GM18951 (cell line): ENCODE results near the gene CD83.

Experiments
- POLR2A ChIP-seq: IDR thresholded peaks from 4 replicates; pipeline ENCODE4 v1.6.1; 2011; ENCODE audit warnings: mild to moderate bottlenecking; ENCODE audit not compliant: insufficient read length, insufficient read depth; ENCODE audit errors: extremely low read depth
- in situ Hi-C: fragments of 300-500 bp; cut with MboI; formaldehyde crosslinking; loops from one replicate; pipeline ENCODE4 v1.12.0; 2022; ENCODE audit warnings: low sequenced_read_pairs, mixed read lengths, inconsistent platforms; ENCODE audit not compliant: unreplicated experiment

Gene CD83

DNA sequence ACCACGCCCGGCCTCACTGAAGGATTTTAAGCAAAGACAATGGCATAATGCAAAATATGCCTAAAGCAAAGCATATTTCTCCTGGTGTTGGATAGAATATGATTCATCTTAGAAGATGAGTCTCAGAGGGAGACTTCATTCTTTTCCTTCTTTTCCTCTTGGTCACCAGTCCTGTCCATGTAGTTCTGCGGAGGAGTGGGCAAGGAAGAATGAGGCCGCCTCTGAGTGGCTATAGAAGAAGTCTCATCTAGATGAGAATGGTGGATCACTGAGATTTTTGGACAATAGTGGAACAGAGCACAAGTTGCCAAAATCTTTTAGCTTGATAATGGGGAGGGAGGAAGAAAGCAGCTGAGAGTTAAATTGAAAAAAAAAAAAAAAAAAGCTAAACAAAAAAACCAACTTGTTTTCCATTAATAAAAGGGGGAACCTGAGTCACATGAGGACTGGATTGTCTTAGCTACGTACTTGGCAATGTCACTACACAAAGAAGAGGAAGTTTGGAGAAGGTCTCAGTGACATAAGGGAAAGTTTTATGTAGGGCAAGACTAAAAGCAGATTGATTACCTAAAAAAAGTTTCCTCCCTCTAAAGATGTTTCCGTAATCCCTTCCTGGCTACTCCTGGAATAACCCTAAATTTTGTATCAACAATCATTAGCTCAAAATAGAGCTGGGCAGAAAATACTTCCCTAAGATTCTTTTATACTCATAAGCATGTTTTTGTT is 6.0 kb downstream of the CD83 start:
- in situ Hi-C loops, result no loop called here
- TF ChIP-seq POLR2A, result no peak

DNA sequence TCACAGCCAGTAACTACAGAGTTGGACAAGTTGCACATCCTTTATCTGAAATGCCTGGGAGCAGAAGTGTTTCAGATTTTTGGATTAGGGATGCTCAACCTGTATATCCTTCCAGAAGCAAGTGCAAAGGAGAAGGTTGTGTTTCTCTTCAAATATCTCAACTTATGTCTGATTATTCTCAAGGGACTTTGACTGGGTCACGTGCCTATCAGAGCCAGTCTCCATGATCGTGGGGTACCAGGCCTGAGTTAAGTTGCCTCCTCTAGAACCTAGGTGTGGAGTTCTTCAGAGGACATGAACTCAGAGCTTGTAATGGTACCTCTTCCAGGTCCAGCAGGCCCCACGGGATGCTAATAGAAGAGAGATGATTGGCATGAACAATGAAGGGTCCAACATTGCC is 7.8 kb downstream of the CD83 start:
- in situ Hi-C loops, result no loop called here
- no peak for TF ChIP-seq POLR2A

GRCh38 chr6:14126191-14126590 is 8.6 kb downstream of the CD83 start:
- in situ Hi-C loops, result no loop called here
- no peak for TF ChIP-seq POLR2A

- no peak for TF ChIP-seq POLR2A
- in situ Hi-C loops, result no loop called here
These were observed 10.0 kb downstream of the CD83 start for GRCh38 chr6:14127611-14128010.

- TF ChIP-seq POLR2A, result no peak
- in situ Hi-C loops, result no loop called here
These were observed 10.4 kb downstream of the CD83 start for GRCh38 chr6:14128012-14128411.

- in situ Hi-C loops, result no loop called here
- no peak for TF ChIP-seq POLR2A
These were observed 11.2 kb downstream of the CD83 start for GRCh38 chr6:14128746-14129145.

GRCh38 chr6:14129575-14129974 is 12.0 kb downstream of the CD83 start:
- in situ Hi-C loops, result no loop called here
- TF ChIP-seq POLR2A, result no peak

DNA sequence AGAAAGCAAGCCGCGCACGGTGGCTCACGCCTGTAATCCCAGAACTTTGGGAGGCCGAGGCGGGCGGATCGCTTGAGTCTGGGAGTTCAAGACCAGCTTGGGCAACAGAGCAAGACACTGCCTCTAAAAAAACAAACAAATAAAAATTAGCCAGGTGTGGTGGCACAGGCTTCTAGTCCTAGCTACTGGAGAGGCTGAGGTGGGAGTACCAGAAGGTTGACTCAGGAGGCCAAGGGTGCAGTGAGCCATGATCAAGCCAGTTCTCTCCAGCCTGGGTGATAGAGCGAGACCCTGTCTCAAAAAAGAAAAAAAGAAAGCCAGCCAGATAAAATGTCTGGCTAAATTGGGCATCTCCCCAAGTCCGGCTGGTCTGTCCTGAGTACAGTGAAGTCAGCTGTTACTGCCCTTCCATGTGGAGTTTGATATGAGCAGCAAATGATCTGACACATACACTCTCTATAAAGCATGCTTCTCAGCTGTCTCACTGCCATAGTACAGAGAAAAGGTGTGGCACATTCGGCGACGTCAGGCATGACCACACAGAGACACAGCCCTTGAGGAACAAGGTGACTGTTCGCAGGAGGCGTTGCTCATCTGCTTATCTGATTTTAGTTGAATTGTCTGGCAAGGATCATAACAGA is 13.0 kb downstream of the CD83 start:
- TF ChIP-seq POLR2A, result no peak
- in situ Hi-C loops, result no loop called here

DNA sequence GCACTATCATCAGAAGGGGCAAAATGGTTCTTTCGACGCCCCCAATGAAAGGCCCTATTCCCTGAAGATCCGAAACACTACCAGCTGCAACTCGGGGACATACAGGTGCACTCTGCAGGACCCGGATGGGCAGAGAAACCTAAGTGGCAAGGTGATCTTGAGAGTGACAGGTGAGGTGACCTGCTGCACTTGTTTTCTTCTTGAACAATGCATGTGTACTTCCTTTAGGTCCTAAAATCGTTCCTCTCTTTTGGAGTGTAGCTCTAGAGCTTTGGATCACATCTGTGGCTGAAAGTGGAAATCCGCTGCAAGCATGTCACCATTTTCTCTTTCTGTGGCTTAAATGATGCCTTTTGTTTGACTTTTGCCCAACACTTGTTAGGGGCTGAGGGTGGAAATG is 14.0 kb downstream of the CD83 start:
- TF ChIP-seq POLR2A, result no peak
- in situ Hi-C loops, result no loop called here

DNA sequence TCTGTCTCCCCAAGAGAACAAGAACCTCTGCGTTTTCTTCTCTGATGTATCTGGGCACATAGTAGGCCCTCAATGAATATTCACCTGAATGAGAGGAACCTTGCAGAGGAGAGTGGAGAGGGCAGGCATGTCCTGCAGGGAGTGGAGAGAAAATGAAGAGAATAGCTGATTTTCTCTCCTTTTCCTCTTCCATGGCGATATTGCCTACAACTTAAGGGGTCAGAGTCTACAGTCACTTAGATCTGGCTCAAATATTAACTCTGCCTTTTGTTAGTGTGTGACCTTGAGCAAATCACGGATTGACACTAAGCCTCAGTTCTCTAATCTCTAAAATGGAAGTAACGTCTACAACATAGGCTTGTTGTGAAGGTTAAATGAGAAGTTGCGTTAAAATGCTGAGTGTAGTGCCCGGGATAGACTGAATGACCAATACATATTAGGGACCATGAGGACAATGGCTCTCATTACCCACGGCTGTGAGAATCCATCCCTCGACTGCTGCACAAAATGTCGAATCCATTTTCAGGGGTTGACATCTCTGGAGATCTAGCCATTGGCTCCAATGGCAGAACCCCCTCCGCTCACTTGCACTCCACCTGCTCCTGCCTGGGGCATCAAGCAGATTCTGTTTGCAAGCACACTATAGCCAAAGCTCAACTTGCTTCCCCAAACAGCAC is 14.8 kb downstream of the CD83 start:
- no peak for TF ChIP-seq POLR2A
- in situ Hi-C loops, result no loop called here

- TF ChIP-seq POLR2A, result no peak
- in situ Hi-C loops, result no loop called here
These were observed 15.3 kb downstream of the CD83 start for GRCh38 chr6:14132921-14133275.

- no peak for TF ChIP-seq POLR2A
- in situ Hi-C loops, result no loop called here
These were observed 16.8 kb downstream of the CD83 start for GRCh38 chr6:14134211-14134910.

DNA sequence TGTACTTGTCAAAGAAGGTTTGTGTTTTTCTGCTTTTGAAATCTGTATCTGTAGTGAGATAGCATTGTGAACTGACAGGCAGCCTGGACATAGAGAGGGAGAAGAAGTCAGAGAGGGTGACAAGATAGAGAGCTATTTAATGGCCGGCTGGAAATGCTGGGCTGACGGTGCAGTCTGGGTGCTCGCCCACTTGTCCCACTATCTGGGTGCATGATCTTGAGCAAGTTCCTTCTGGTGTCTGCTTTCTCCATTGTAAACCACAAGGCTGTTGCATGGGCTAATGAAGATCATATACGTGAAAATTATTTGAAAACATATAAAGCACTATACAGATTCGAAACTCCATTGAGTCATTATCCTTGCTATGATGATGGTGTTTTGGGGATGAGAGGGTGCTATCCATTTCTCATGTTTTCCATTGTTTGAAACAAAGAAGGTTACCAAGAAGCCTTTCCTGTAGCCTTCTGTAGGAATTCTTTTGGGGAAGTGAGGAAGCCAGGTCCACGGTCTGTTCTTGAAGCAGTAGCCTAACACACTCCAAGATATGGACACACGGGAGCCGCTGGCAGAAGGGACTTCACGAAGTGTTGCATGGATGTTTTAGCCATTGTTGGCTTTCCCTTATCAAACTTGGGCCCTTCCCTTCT is 18.4 kb downstream of the CD83 start:
- in situ Hi-C loops, result no loop called here
- TF ChIP-seq POLR2A, result no peak
